ENCODE measurements around the gene KRT76. TPM values are rescaled to one million over a fixed set of nuclear protein-coding genes. Genes with fewer than 3 reads are reported as not detected.

The KRT76 gene
- total RNA-seq, 1 experiment from 2014 or later, result not detected

DNA sequence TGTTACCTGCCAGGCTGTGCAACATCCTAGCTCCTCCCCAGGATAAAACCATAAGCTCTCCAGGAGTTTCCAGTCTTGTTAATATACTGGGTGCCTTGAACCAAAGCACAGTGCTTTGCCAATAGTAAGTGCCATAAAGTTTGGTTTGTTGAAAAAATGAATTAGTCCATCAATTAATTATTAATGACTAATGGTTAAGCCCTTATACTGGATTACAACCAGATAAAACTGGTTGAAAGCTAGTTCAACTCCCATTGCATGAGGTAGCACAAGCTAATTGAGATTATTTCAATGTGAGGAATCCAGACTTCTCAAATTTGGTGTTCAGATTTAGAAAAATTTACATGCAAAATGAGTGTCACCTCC lies 20.4 kb upstream of the KRT76 start:
- Histone ChIP-seq H2BK20ac (ENCODE audit: low read depth, low read length, poor library complexity, severe bottlenecking) (no peak overlapping the region), H3K18ac (ENCODE audit: insufficient read length, low read depth, low read length) (no peak overlapping the region), H3K4ac (ENCODE audit: low read depth, low read length) (no peak overlapping the region), H4K91ac (ENCODE audit: insufficient read length, low read depth, low read length) (no peak overlapping the region), H2BK120ac (ENCODE audit: low read depth, low read length, poor library complexity, severe bottlenecking) (no peak overlapping the region), H4K20me1 (ENCODE audit: control insufficient read depth, insufficient read depth, insufficient read length) (peaks cover 3% of the 10 kb centered on the region), H3K9ac (ENCODE audit: extremely low read depth, insufficient read length, low read length) (no peak overlapping the region), H2BK5ac (ENCODE audit: insufficient read length, low read length) (no peak overlapping the region), H4K5ac (ENCODE audit: insufficient read length, low read depth, low read length) (no peak overlapping the region), H2AK5ac (ENCODE audit: insufficient read length, low read length) (no peak overlapping the region), H3K27me3 (ENCODE audit: insufficient read depth, low read length) (no peaks in the 10 kb centered on the region), H4K8ac (replicated peaks; ENCODE audit: insufficient read length, low read depth, low read length) (no peak overlapping the region), H2AFZ (ENCODE audit: low read length) (no peak overlapping the region), H3K9me3 (ENCODE audit: control insufficient read depth, low read depth, low read length) (no peaks in the 10 kb centered on the region), H3K4me1 (ENCODE audit: insufficient read depth, low read length) (peaks cover 8% of the 10 kb centered on the region; the same call in 1 of the 2 replicates), H3K4me2 (ENCODE audit: insufficient read depth, insufficient read length, low read length) (no peak overlapping the region), H2BK15ac (ENCODE audit: low read depth, low read length) (no peak overlapping the region), H3K79me2 (ENCODE audit: insufficient read depth, low read length) (no peaks in the 10 kb centered on the region), H3K23me2 (ENCODE audit: insufficient read length, low read depth, low read length, poor library complexity, severe bottlenecking) (no peaks in the 10 kb centered on the region), H3T11ph (ENCODE audit: low read length) (no peak overlapping the region), H3K14ac (ENCODE audit: insufficient read depth, low read length) (no peak overlapping the region), H3K27ac (ENCODE audit: insufficient read length, low read depth, low read length) (no peak overlapping the region), H3K79me1 (ENCODE audit: insufficient read depth, low read depth, low read length, poor library complexity, severe bottlenecking) (no peaks in the 10 kb centered on the region), H3K23ac (ENCODE audit: insufficient read length, low read depth, low read length) (no peak overlapping the region), H2BK12ac (ENCODE audit: insufficient read length, low read depth, low read length) (no peak overlapping the region), H3K56ac (ENCODE audit: insufficient read length, low read depth, low read length) (no peak overlapping the region)
- TF ChIP-seq, protein P1, sequence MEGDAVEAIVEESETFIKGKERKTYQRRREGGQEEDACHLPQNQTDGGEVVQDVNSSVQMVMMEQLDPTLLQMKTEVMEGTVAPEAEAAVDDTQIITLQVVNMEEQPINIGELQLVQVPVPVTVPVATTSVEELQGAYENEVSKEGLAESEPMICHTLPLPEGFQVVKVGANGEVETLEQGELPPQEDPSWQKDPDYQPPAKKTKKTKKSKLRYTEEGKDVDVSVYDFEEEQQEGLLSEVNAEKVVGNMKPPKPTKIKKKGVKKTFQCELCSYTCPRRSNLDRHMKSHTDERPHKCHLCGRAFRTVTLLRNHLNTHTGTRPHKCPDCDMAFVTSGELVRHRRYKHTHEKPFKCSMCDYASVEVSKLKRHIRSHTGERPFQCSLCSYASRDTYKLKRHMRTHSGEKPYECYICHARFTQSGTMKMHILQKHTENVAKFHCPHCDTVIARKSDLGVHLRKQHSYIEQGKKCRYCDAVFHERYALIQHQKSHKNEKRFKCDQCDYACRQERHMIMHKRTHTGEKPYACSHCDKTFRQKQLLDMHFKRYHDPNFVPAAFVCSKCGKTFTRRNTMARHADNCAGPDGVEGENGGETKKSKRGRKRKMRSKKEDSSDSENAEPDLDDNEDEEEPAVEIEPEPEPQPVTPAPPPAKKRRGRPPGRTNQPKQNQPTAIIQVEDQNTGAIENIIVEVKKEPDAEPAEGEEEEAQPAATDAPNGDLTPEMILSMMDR (conservative IDR thresholded peaks at IDR 0.05), result no peak
- Mint-ChIP-seq H3K27ac (no peak overlapping the region), H3K9me3 (no peaks in the 10 kb centered on the region), H3K27me3 (ENCODE audit: low read depth) (peaks cover 2% of the 10 kb centered on the region), H3K4me3 (no peak overlapping the region), H3K4me1 (peaks cover 19 to 27% of the 10 kb centered on the region in 2 experiments), H3K36me3 (ENCODE audit: insufficient read depth in 1 of 3, low read depth in 3 of 3) (no peaks in the 10 kb centered on the region)
- no peak for DNase-seq

All from H9 (cell line).